Heart right ventricle (tissue), 16 donors: ENCODE results near the gene PERCC1. TPM values are rescaled to one million over a fixed set of nuclear protein-coding genes. Genes with fewer than 3 reads are reported as not detected.

Source experiments
- ATAC-seq, 8 donors: fragments of 200-7000 bp; cut with Tn5 transposase; one replicate each; pipeline ENCODE4 v1.9.1; 2020; ENCODE audit warnings: mild to moderate bottlenecking in 8 of 8, moderate library complexity in 8 of 8, moderate number of reproducible peaks in 1 of 8
- DNase-seq, 2 donors: peaks; one replicate each; pipeline ENCODE4 v3.0.0-alpha.2; 2020
- H3K27ac ChIP-seq, 10 donors: fragments of 200-600 bp; sonication (generic) in 2 of 10; one replicate each; pipeline versions ENCODE4 v1.5.0 to v1.8.0; 2020 to 2022; ENCODE audit warnings: mild to moderate bottlenecking in 3 of 10
- H3K27me3 ChIP-seq, 7 donors: fragments of 200-600 bp; one replicate each; pipeline ENCODE4 v1.8.0; 2021 to 2022; ENCODE audit warnings: mild to moderate bottlenecking in 2 of 7
- H3K36me3 ChIP-seq, 9 donors: fragments of 200-600 bp; sonication (generic) in 1 of 9; one replicate each; pipeline versions ENCODE4 v1.5.0 to v1.8.0; 2020 to 2022; ENCODE audit warnings: mild to moderate bottlenecking in 2 of 9
- H3K4me1 ChIP-seq, 9 donors: fragments of 200-600 bp; sonication (generic) in 1 of 9; one replicate each; pipeline versions ENCODE4 v1.5.0 to v1.8.0; 2020 to 2022; ENCODE audit warnings: mild to moderate bottlenecking in 4 of 9
- H3K4me3 ChIP-seq, 10 donors: fragments of 200-600 bp; sonication (generic) in 2 of 10; one replicate each; pipeline versions ENCODE4 v1.5.0 to v1.8.0; 2020 to 2022; ENCODE audit warnings: mild to moderate bottlenecking in 7 of 10, moderate library complexity in 2 of 10
- H3K9me3 ChIP-seq, 11 donors: fragments of 200-600 bp in 10 of 11; sonication (generic) in 2 of 11; one replicate each; pipeline versions ENCODE4 v1.5.0 to v1.8.0; 2013 to 2022; ENCODE audit warnings: mild to moderate bottlenecking in 2 of 11, control low read depth in 1 of 11, moderate library complexity in 1 of 11
- CTCF ChIP-seq, 9 donors: fragments of 200-600 bp; sonication (generic) in 2 of 9; IDR thresholded peaks; one replicate each; pipeline versions ENCODE4 v1.5.0 to v1.8.0; 2021 to 2022; ENCODE audit warnings: antibody characterized with exemption in 9 of 9, mild to moderate bottlenecking in 5 of 9, moderate library complexity in 1 of 9
- WGBS, 2 donors: extraction: QIAGEN DNeasy Blood & Tissue Kit; methylation state at CpG; one replicate each; pipeline ENCODE4 v1.1.7; 2013; ENCODE audit warnings: inconsistent platforms in 1 of 2; 5-methylcytosine and 5-hydroxymethylcytosine counted together
- intact Hi-C, 10 donors: fragments of 100-400 bp; cut with DNase I; formaldehyde crosslinking; loops; one replicate each; pipeline versions ENCODE4 v1.11.1 to v1.14.2; 2022
- polyA plus RNA-seq, 2 donors: library from polyadenylated mRNA; stranded (reverse); fragments of 200-250 nt; gene quantifications; one replicate each; pipeline ENCODE4 v1.2.3, GENCODE V29; 2013
- total RNA-seq, 10 donors: library from RNA; stranded (reverse); fragmentation: NEBNext Ultra II Directional in 3 of 10; extraction: Animal tissue kit (Norgen Biotek cat#: 25700) in 3 of 10; gene quantifications; one replicate each; pipeline versions ENCODE4 v1.2.1 to v1.2.4, GENCODE V29; 2021 to 2023
- donor health status: Arrhythmogenic right ventricular cardiomyopathy.
- donor health status: ischemic (EF 13 %, LVEDD 7.1; RV severe dilation, severe dysfunction).
- donor health status: healthy with polysubstance abuse.
- donor health status: DM: no; HTN: yes; CAD: no.
- donor health status: DM: no; HTN: no; CAD: no.
- donor health status: ischemic (EF 25% LVEDD 6.9; RV normal size, moderate dysfunction).
- donor health status: ischemic (EF 25% LVEDD 5.7; RV mildly dilated, moderate dysfunction).
- donor health status: healthy.
- donor health status: DM: yes; HTN: yes; CAD: no.
- donor health status: Ischemic cardiomyopathy.
- donor health status: ischemic (EF 35%, LVEDD 5.7; RV mildly dilated, moderate dysfunction).
- donor health status: nonischemic (EF 11% LVEDD 7.7; RV severe dilation, severe dysfunction).
- donor health status: DM: yes; HTN: yes; CAD: no.
- donor health status: PGD.
- donor health status: ischemic (EF 29% LVEDD 5.4; RV normal size, mild dysfunction).
- donor health status: nonischemic (EF 23%, LVEDD 6.1; RV moderate dilation, normal function).

Gene PERCC1
- total and polyA plus RNA-seq, 12 donors = 0.04 to 0.61 (median 0.47) TPM; not detected in 6

- H3K27ac ChIP-seq = peak overlapping the region in 1 of 10 donors; percentile 50
- peaks cover 0 to 16% (median 6%) of the 10 kb centered on the region in 9 donors for H3K4me1 ChIP-seq
- H3K4me3 ChIP-seq = peak overlapping the region in 1 of 10 donors; percentile 5
- no peak for TF ChIP-seq CTCF (IDR thresholded peaks at IDR 0.05)
- H3K27me3 ChIP-seq = peaks cover 0 to 6% (median 0%) of the 10 kb centered on the region in 7 donors
- no peak for ATAC-seq
- 90 to 95% methylated on average over 11 of the region's 11 CpGs for WGBS, 2 donors
- intact Hi-C loops = loop anchor here in 2 of 10 donors (5.0 to 10.0 kb wide), 3 partner anchors 43 to 116 kb away; partner anchors contain the start of gene CLCN7 (in 1 of the 2)
- H3K9me3 ChIP-seq = no peaks in the 10 kb centered on the region
- no peak for DNase-seq
- no peaks in the 10 kb centered on the region for H3K36me3 ChIP-seq
These were observed 1.9 kb upstream of the PERCC1 start for GRCh38 chr16:1429012-1429411.

GRCh38 chr16:1429631-1430030 is 1.2 kb upstream of the PERCC1 start:
- 90 to 92% methylated on average over 13 of the region's 13 CpGs for WGBS, 2 donors
- H3K36me3 ChIP-seq = no peaks in the 10 kb centered on the region
- peaks cover 0 to 6% (median 0%) of the 10 kb centered on the region in 7 donors for H3K27me3 ChIP-seq
- DNase-seq (no peak), ATAC-seq (no peak)
- H3K4me3 ChIP-seq = no peak overlapping the region
- no peak for TF ChIP-seq CTCF (IDR thresholded peaks at IDR 0.05)
- no peaks in the 10 kb centered on the region for H3K9me3 ChIP-seq
- intact Hi-C loops = loop anchor here in 2 of 10 donors (5.0 to 10.0 kb wide), 3 partner anchors 43 to 115 kb away; partner anchors contain the start of gene CLCN7 (in 1 of the 2)
- no peak overlapping the region for H3K27ac ChIP-seq
- peaks cover 0 to 16% (median 6%) of the 10 kb centered on the region in 9 donors for H3K4me1 ChIP-seq

GRCh38 chr16:1430214-1430758 is 592 bp upstream of the PERCC1 start:
- WGBS, 2 donors = 63 to 64% methylated on average over 13 to 14 of the region's 14 CpGs
- TF ChIP-seq CTCF (IDR thresholded peaks at IDR 0.05) = no peak
- ATAC-seq (no peak), DNase-seq (no peak)
- H3K9me3 ChIP-seq = no peaks in the 10 kb centered on the region
- H3K4me1 ChIP-seq = peaks cover 0 to 16% (median 6%) of the 10 kb centered on the region in 9 donors
- peak overlapping the region in 1 of 10 donors; percentile 1 for H3K27ac ChIP-seq
- peaks cover 0 to 5% (median 0%) of the 10 kb centered on the region in 9 donors for H3K36me3 ChIP-seq
- peaks cover 0 to 6% (median 0%) of the 10 kb centered on the region in 7 donors for H3K27me3 ChIP-seq
- H3K4me3 ChIP-seq = no peak overlapping the region
- intact Hi-C loops = no loop called here

GRCh38 chr16:1431497-1432270 is 806 bp downstream of the PERCC1 start:
- intact Hi-C loops = no loop called here
- DNase-seq (no peak), ATAC-seq (no peak)
- 82 to 83% methylated on average over 19 to 20 of the region's 20 CpGs for WGBS, 2 donors
- no peak for TF ChIP-seq CTCF (IDR thresholded peaks at IDR 0.05)
- no peaks in the 10 kb centered on the region for H3K9me3 ChIP-seq
- H3K4me1 ChIP-seq = peaks cover 0 to 16% (median 6%) of the 10 kb centered on the region in 9 donors
- peak overlapping the region in 8 of 10 donors; percentile 38 to 59 (median 48) for H3K4me3 ChIP-seq
- peak overlapping the region in 9 of 10 donors; percentile 65 to 87 (median 79) for H3K27ac ChIP-seq
- H3K27me3 ChIP-seq = peaks cover 0 to 6% (median 0%) of the 10 kb centered on the region in 7 donors
- H3K36me3 ChIP-seq = peaks cover 0 to 11% (median 0%) of the 10 kb centered on the region in 9 donors
